NCI-H2227 treated with DMSO at 0.1 percent for 48 hours (cell line): ENCODE results near the gene IGFBP6.

Experiments
- DNase-seq: peaks from one replicate; lab custom pipeline; 2025; lab: John Stamatoyannopoulos, UW

Gene IGFBP6

GRCh38 chr12:53097564-53098353, at the start of gene IGFBP6:
TSS of gene IGFBP6 (plus strand) at chr12:53097667. CDS start at chr12:53097718, 51 bp downstream.
- no peak for DNase-seq

- no peak for DNase-seq
Observed at GRCh38 chr12:53048033-53048779, 49.3 kb upstream of the IGFBP6 start.

GRCh38 chr12:53048780-53049401, 48.6 kb upstream of the IGFBP6 start:
- DNase-seq, result no peak

- no peak for DNase-seq
Observed at GRCh38 chr12:53049571-53050318, 47.7 kb upstream of the IGFBP6 start, which contains the start of gene TNS2. TSS of gene TNS2 (plus strand) at chr12:53050065. CDS start at chr12:53050186, 121 bp downstream.

DNA sequence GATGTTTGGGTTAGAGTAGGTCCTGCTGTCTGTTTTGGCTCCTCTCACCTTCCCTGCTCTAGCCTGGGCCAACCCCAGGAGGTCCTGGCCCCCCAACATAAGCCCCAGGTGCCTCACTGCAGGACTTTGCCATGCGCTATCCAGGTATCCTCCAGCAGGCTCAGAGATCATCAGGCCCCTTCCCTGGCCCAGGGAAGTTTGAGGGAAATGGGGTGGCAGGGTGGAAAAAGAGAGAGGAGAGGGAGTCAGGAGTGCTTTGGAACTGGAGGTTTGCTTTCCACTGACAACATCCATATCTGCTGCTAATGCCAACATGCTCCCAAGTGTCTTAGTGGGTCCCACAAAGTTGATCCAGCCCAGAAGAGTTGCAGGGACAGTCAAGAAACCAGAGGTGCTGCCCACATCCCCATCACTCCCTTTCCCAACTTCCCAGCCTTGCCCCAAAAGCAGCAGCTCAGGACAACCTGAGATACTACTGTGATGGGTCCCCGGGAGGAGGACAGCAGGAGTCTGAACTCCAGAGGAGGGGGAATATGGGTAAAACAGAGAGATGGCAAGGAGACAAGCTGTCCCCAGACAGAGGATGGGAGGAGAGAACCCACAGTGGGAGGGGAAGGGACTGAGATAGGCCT, 46.9 kb upstream of the IGFBP6 start:
- DNase-seq, result no peak

- no peak for DNase-seq
Observed at GRCh38 chr12:53051058-53051880, 46.2 kb upstream of the IGFBP6 start.

DNA sequence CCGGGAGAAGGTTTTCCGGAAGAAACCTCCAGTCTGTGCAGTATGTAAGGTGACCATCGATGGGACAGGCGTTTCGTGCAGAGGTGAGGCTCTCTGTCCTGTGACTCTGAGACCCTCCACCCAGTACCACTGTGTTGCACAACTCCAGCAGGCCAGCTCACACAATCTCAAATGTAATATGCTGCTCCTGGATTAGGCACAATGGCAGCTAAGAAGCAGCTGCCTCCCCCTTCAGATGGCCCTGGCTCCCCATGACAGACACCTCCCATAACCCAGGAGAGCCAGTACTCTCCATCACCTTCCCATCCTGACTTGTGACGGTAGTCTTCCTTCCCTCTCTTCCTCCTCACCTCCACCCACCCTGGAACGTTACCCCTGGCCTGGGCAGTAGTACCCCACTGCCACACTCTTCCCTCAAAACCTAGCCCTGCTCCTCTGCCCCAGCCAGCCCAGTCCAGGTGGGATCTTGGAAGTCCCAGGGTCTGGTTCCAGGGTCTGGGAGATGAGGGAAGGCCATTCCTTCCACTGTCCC, 45.5 kb upstream of the IGFBP6 start:
- DNase-seq, result no peak

GRCh38 chr12:53052419-53053217, 44.8 kb upstream of the IGFBP6 start:
- DNase-seq, result no peak

GRCh38 chr12:53053218-53054111, 44.0 kb upstream of the IGFBP6 start:
- no peak for DNase-seq

DNA sequence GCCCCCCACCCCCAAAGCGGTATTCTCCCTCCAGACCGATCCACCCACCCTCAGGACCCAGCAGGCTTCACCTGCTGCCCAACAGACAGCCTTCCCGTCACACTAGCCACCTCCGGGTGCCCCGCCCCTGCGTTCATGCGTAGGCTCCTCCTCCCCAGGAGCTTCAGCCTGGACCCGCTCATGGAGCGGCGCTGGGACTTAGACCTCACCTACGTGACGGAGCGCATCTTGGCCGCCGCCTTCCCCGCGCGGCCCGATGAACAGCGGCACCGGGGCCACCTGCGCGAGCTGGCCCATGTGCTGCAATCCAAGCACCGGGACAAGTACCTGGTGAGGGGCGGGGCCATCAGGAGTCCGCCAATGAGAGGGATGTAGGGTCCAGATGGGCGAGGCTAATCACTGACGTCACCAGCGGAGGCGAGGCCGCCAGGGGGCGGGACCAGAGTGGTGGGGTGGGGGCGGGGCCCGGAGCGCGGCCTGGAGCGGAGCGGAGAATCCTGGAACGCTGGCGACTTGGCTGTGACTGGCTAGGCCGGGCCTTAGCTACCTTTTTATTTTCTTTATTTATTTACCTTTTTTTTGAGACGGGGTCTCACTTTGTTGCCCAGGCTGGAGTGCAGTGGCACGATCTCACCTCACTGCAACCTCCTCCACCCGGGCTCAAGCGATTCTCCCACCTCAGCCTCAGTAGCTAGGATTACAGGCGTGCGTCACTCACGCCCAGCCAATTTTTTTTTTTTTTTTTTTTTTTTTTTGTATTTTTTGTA, 43.2 kb upstream of the IGFBP6 start:
- peak; percentile 86 for DNase-seq

GRCh38 chr12:53055471-53056266, 41.8 kb upstream of the IGFBP6 start:
- no peak for DNase-seq

DNA sequence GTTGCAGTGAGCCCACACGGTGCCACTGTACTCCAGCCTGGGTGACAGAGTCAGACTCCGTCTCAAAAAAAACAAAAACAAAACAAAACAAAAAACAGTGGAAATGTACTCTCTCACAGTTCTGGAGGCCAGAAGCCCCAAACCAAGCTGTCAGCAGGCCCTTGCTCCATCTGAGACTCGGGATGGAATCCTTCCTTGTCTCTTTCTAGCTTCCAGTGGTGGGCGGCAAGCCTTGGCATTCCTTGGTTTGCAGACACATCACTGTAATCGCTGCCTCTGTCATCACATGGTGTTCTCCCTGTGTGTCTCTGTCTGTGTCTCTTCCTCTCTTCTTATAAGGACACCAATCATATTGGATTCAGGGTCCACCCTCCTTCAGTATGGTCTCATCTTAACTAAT, 41.2 kb upstream of the IGFBP6 start:
- DNase-seq, result no peak

DNA sequence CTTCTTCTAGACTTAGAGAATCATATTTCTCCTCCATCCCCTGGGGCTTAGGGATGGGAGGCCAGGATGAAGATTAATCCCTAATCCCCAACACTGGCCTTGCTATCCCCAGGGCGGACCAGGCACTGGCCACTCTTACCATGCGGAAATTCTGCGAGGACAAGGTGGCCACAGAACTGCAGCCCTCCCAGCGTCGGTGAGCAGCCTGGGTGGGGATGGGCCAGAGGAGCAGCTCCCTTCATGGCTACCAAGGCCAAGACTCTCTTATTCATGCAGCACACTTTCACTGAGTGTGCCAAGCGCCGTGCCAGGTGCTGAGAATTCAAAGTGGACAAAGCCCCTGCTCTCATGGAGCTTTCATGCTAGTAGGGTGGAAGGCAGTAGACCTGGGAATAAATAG, 40.6 kb upstream of the IGFBP6 start:
- DNase-seq, result no peak

DNA sequence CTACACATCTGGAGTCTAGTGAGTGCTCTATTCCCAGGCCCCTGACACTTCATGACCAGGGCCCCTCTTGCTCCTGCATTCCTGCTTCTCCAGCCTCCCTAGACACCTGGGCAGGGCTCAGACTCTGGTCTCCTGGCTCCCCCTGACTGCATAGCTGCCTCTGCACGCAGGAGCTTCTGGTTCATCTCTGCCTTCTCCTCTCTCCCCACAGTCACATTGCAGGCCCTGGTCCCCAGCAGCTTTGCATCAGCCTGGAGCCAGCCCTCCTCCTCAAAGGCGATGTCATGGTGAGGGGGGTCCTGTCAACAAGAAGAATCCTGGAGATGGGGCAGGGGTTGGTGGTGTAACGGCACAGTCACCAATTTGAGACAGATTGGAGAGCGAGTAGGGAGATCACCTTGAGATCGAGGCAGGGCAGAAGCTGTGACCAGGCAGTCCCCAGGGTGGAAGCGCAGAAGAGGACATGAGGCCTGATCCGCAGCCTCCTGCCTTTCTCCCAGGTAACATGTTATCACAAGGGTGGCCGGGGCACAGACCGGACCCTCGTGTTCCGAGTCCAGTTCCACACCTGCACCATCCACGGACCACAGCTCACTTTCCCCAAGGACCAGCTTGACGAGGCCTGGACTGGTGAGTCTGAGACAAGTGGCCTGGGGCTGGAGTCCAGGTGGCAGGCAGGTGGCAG, 39.5 kb upstream of the IGFBP6 start:
- no peak for DNase-seq

DNA sequence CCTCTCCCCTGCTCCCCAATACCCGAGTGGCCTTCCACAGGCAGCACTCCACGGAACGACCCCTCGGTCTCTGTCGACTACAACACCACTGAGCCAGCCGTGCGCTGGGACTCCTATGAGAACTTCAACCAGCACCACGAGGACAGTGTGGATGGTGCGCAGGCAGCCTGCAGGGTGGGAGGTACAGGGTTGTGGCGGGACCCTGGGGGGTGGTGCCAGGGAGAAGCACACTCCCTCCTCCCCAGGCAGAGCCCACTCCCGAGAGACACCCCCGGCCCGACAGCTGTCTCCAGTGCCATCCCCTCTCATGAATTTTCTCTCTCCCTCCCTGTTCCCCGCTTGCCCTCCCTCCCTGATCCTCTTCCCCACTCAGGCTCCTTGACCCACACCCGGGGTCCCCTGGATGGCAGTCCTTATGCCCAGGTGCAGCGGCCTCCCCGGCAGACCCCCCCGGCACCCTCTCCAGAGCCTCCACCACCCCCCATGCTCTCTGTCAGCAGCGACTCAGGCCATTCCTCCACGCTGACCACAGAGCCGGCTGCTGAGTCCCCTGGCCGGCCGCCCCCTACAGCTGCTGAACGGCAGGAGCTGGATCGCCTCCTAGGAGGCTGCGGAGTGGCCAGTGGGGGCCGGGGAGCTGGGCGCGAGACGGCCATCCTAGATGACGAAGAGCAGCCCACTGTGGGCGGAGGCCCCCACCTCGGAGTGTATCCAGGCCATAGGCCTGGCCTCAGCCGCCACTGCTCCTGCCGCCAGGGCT, 38.6 kb upstream of the IGFBP6 start:
- no peak for DNase-seq
